GM18526 (cell line): ENCODE data around the gene GTF2IRD1.

Source experiments
- POLR2A ChIP-seq: IDR thresholded peaks from 3 replicates; pipeline ENCODE4 v1.6.1; 2011; ENCODE audit not compliant: insufficient read length; ENCODE audit errors: extremely low read depth

Gene GTF2IRD1

DNA sequence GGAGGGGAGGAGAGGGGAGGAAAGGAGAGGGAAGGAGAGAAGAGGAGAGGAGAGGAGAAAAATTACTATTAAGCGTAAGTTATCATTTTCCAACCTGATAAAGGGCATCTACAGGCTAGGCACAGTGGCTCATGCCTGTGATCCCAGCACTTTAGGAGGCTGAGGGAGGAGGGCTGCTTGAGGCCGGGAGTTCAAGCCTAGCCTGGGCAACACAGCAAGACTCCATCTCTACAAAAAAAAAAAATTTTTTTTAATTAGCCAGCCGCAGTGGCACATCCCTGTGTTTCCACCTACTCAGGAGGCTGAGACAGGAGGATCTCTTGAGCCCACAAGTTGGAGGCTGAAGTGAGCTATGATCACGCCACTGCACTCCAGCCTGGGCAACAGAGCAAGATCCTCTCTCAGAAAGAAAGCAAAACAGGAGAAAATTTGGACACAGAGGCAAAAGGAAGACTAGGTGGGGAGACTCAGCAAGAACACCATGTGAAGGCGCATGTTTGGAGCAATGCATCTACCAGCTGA lies 168.6 kb downstream of the GTF2IRD1 start:
- no peak for TF ChIP-seq POLR2A

DNA sequence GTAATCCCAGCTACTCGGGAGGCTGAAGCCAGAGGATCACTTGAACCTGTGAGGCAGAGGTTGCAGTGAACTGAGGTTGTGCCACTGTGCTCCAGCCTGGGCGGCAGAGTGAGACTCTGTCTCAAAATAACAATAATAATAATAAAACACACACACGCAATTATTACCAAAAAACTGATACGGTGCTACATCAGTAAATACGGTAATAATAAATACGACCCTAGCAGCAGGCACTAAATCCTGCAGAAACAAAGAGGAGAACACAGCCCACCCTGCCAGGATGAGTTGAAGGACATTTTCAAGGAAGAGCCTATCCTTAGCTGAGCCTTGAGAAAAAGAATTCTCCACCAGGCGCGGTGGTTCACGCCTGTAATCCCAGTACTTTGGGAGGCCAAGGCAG lies 169.4 kb downstream of the GTF2IRD1 start:
- no peak for TF ChIP-seq POLR2A

DNA sequence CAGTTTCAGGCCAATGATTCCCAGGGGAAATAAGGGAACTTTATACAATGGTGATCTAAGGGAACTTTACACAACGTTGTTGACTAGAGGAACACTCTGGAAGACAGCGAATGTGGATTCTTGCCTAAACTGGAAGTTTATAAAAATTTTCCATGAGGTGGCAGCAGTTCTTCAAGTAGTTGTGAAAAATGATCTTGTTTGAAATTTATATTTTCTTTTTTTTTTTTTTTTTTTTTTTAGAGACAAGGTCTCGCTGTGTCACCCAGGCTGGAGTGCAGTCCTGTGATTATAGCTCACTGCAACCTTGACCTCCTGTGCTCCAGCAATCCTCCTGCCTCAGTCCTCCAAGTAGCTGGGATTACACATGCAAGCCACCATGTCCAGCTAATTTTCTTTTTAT lies 171.7 kb downstream of the GTF2IRD1 start:
- TF ChIP-seq POLR2A, result no peak

DNA sequence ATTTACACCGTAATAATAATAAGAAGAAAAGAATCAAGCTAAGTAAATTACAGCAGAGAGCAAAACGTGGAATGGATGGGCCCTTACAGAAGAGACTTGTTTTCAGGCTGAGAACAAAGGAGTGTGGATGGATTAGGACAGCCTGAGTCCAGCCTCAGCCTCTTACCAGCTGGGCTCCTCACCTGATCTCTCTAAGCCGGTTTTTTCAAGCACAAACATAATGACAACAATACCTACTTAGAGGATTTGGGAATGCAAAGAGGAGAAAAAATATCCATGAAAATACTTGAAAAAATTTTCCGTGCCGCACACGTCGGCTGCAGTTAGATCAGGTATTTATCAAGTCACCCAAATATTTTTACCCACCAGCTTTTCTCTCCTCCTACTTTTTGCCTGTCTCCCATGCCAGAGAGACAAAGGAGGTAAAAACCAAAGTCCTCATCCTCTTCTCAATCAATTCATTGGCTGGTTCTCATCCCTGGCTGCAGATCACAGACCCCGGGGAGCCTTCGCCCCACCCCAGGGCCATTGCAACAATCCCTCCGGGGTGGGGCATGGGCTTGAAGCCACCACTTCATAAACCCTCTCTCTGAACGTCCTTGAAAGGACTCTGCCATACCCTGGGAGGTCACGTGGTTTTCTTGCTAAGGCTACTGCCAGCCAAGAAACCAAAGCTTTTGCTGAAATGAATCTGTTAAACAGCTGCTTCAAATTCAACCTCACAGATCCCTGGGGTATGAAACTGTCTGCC lies 174.1 kb downstream of the GTF2IRD1 start:
- TF ChIP-seq POLR2A, result no peak

- TF ChIP-seq POLR2A, result no peak
Measured at GRCh38 chr7:74632505-74632904, 178.8 kb downstream of the GTF2IRD1 start.

DNA sequence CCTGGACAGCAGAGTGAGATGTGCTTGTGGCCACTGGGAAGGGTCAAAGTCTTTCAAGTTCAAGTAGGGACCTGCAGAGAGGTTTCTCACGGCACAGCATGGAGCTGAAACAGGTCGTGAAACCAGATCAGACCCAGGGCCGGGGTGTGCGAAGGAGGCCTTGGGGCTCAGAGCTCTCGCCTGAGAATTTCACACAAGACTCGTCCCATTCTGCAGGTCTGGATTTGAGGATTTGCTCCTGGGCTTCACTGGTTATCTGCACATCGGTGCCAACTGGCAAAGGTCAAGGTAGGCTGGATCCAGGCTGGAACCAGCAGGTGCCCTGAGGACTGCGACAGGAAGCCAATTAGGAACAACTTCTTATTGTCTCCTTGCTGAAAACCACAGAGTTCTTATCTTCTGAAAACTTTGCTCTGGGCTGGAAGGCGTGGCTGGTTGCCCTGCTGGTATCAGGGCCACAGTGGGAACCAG lies 179.8 kb downstream of the GTF2IRD1 start:
- no peak for TF ChIP-seq POLR2A

GRCh38 chr7:74637745-74638144 lies 184.0 kb downstream of the GTF2IRD1 start:
- no peak for TF ChIP-seq POLR2A

GRCh38 chr7:74650055-74650454 lies 196.3 kb downstream of the GTF2IRD1 start:
- TF ChIP-seq POLR2A, result peak; percentile 41
